Neural cell (in vitro differentiated cells): ENCODE results near the gene RANBP3. TPM values are rescaled to one million over a fixed set of nuclear protein-coding genes. Genes with fewer than 3 reads are reported as not detected.
"Not testable (repeated sequence)": the region's sequence is repeated elsewhere in the genome, so short reads cannot be mapped to it uniquely, and the experiment has no call there.

ENCODE experiments used
- H2AFZ ChIP-seq: fragments of 200-600, 300-800 bp; sonication (generic), shearing (Covaris generic); 2 replicates; pipeline ENCODE4 v1.6.0; 2014; ENCODE audit warnings: low read depth, mild to moderate bottlenecking, antibody characterized with exemption, low read length, moderate library complexity
- H3F3A ChIP-seq: fragments of 200-600 bp; shearing (Covaris generic); 2 replicates; pipeline ENCODE4 v1.6.1; 2016; ENCODE audit warnings: mild to moderate bottlenecking, moderate library complexity, mixed read lengths, antibody characterized with exemption, low read length; ENCODE audit not compliant: insufficient read depth, poor library complexity, severe bottlenecking
- H3K27ac ChIP-seq: fragments of 200-600, 300-800 bp; sonication (generic), shearing (Covaris generic); 2 replicates; pipeline ENCODE4 v1.5.1; 2014; ENCODE audit warnings: mild to moderate bottlenecking, low read length, moderate library complexity
- H3K27me3 ChIP-seq: fragments of 300-800, 200-600 bp; sonication (generic), shearing (Covaris generic); 2 replicates; pipeline ENCODE4 v1.6.0; 2014; ENCODE audit warnings: mild to moderate bottlenecking, low read depth, low read length, moderate library complexity; ENCODE audit not compliant: insufficient read depth
- H3K36me3 ChIP-seq: fragments of 300-800, 200-600 bp; sonication (generic), shearing (Covaris generic); 2 replicates; pipeline ENCODE4 v1.5.1; 2014; ENCODE audit warnings: mild to moderate bottlenecking, antibody characterized with exemption, low read length, moderate library complexity; ENCODE audit not compliant: insufficient read depth
- H3K4me2 ChIP-seq: fragments of 300-800, 200-600 bp; sonication (generic), shearing (Covaris generic); 2 replicates; pipeline ENCODE4 v1.6.0; 2014; ENCODE audit warnings: mild to moderate bottlenecking, low read length
- H3K4me3 ChIP-seq: fragments of 300-800, 200-600 bp; sonication (generic), shearing (Covaris generic); 2 replicates; pipeline ENCODE4 v1.5.1; 2014; ENCODE audit warnings: mild to moderate bottlenecking, low read length, moderate library complexity
- H3K79me2 ChIP-seq: fragments of 200-600 bp; shearing (Covaris generic); replicated peaks from 2 replicates; pipeline ENCODE4 v1.6.0; 2014; ENCODE audit warnings: mild to moderate bottlenecking, low read length, moderate library complexity; ENCODE audit not compliant: insufficient read depth
- H3K9ac ChIP-seq: fragments of 300-800, 200-600 bp; sonication (generic), shearing (Covaris generic); 2 replicates; pipeline ENCODE4 v1.6.1; 2016; ENCODE audit warnings: mild to moderate bottlenecking, low read length, mixed read lengths
- H3K9me2 ChIP-seq: fragments of 200-600 bp; shearing (Covaris generic); 2 replicates; pipeline ENCODE4 v1.6.1; 2016; ENCODE audit warnings: mild to moderate bottlenecking, low read length, mixed read lengths; ENCODE audit not compliant: insufficient read depth
- H3K9me3 ChIP-seq: fragments of 200-600, 300-800 bp; sonication (generic), shearing (Covaris generic); 2 replicates; pipeline ENCODE4 v1.6.1; 2016; ENCODE audit warnings: mild to moderate bottlenecking, mixed run types, low read length, moderate library complexity, mixed read lengths
- H4K20me1 ChIP-seq: fragments of 200-600 bp; shearing (Covaris generic); 2 replicates; pipeline ENCODE4 v1.6.1; 2016; ENCODE audit warnings: mild to moderate bottlenecking, mixed run types; ENCODE audit not compliant: insufficient read depth
- EP300 ChIP-seq: fragments of 450-650 bp; conservative IDR thresholded peaks from 2 replicates; pipeline ENCODE4 v1.6.1; 2014; ENCODE audit warnings: antibody characterized with exemption, mild to moderate bottlenecking, moderate library complexity; ENCODE audit not compliant: poor library complexity, severe bottlenecking
- EZH2 ChIP-seq: fragments of 200-600, 300-800 bp; shearing (Covaris generic), sonication (generic); IDR thresholded peaks from 2 replicates; pipeline ENCODE4 v1.6.1; 2014; ENCODE audit warnings: antibody characterized with exemption, low read length, borderline replicate concordance, mild to moderate bottlenecking; ENCODE audit not compliant: insufficient read depth, poor library complexity, severe bottlenecking
- MXI1 ChIP-seq: fragments of 450-650 bp; conservative IDR thresholded peaks from 2 replicates; pipeline ENCODE4 v1.6.1; 2014; ENCODE audit warnings: antibody characterized with exemption, mild to moderate bottlenecking; ENCODE audit not compliant: poor library complexity, severe bottlenecking
- POLR2AphosphoS5 ChIP-seq: IDR thresholded peaks from 2 replicates; pipeline ENCODE4 v1.6.1; 2012
- RAD21 ChIP-seq: fragments of 450-650 bp; conservative IDR thresholded peaks from 2 replicates; pipeline ENCODE4 v1.6.1; 2014; ENCODE audit warnings: antibody characterized with exemption, mild to moderate bottlenecking, moderate library complexity
- REST ChIP-seq: IDR thresholded peaks from 2 replicates; pipeline ENCODE4 v1.6.1; 2012; ENCODE audit warnings: borderline replicate concordance
- SMC3 ChIP-seq: fragments of 450-650 bp; conservative IDR thresholded peaks from 2 replicates; pipeline ENCODE4 v1.6.1; 2014; ENCODE audit warnings: antibody characterized with exemption, mild to moderate bottlenecking, moderate library complexity; ENCODE audit not compliant: poor library complexity
- TAF1 ChIP-seq: IDR thresholded peaks from 2 replicates; pipeline ENCODE4 v1.6.1; 2012; ENCODE audit warnings: low read depth
- polyA plus RNA-seq: library from polyadenylated mRNA; depleted of rRNA; stranded (reverse); fragments of >200 nt; gene quantifications from 2 replicates; pipeline ENCODE4 v1.2.3, GENCODE V29; 2014
- TF ChIP-seq, protein P1 (sequence below): fragments of 450-650 bp; IDR thresholded peaks from 2 replicates; pipeline ENCODE4 v1.5.1; 2014; ENCODE audit warnings: antibody characterized with exemption, mild to moderate bottlenecking, moderate library complexity; ENCODE audit not compliant: poor library complexity, severe bottlenecking

Gene RANBP3
- polyA plus RNA-seq, 1 donor from 2014 or later = 67.6 TPM

- Histone ChIP-seq H3K79me2 (no peaks in the 10 kb centered on the region), H3K4me2 (no peak overlapping the region), H3F3A (no peaks in the 10 kb centered on the region), H3K27ac (no peak overlapping the region), H3K4me3 (no peak overlapping the region), H4K20me1 (no peaks in the 10 kb centered on the region), H3K9me3 (no peaks in the 10 kb centered on the region), H3K9ac (no peak overlapping the region), H2AFZ (no peak overlapping the region), H3K27me3 (no peaks in the 10 kb centered on the region), H3K9me2 (no peaks in the 10 kb centered on the region), H3K36me3 (no peaks in the 10 kb centered on the region)
- TF ChIP-seq POLR2AphosphoS5 (no peak), REST (no peak), SMC3 (no peak), MXI1 (no peak), TAF1 (no peak), RAD21 (no peak), EP300 (no peak), EZH2 (no peak)
- TF ChIP-seq, protein P1, sequence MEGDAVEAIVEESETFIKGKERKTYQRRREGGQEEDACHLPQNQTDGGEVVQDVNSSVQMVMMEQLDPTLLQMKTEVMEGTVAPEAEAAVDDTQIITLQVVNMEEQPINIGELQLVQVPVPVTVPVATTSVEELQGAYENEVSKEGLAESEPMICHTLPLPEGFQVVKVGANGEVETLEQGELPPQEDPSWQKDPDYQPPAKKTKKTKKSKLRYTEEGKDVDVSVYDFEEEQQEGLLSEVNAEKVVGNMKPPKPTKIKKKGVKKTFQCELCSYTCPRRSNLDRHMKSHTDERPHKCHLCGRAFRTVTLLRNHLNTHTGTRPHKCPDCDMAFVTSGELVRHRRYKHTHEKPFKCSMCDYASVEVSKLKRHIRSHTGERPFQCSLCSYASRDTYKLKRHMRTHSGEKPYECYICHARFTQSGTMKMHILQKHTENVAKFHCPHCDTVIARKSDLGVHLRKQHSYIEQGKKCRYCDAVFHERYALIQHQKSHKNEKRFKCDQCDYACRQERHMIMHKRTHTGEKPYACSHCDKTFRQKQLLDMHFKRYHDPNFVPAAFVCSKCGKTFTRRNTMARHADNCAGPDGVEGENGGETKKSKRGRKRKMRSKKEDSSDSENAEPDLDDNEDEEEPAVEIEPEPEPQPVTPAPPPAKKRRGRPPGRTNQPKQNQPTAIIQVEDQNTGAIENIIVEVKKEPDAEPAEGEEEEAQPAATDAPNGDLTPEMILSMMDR = no peak
Measured at GRCh38 chr19:5890099-5890498, 87.8 kb downstream of the RANBP3 start.

DNA sequence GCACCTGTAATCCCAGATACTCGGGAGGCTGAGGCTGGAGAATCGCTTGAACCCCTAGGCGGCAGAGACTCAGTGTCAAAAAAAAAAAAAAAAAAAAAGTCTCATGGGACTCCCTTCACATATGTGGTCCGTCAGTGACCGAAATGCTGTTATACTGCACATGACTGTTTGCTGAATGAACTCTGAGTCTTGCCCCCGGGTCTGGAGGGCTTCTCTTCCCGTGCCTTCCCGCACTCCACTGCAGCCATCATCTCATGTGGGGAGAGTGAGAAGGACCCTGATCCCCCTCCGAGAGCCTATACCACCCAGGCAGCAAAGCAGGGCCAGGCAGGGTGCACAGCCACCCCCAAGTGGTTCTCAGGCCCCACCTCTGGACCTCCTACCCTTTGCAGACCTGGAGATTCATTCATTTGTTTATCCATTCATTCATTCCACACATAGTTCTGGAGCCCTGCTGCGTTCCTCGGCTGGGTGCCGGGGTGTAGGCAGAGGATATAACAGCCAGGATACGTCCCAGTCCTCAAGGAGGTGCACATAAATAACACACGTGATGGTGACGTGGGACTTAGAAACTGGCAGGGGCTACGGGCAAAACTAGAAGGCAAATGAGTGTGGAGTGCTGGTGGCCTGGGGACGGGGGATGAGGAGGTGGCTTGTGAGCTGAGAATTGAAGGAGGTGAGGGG is 88.5 kb downstream of the RANBP3 start:
- no peaks in the 10 kb centered on the region for H3F3A ChIP-seq
- no peak overlapping the region for H3K27ac ChIP-seq
- H4K20me1 ChIP-seq = no peaks in the 10 kb centered on the region
- H3K9me3 ChIP-seq = no peaks in the 10 kb centered on the region
- no peaks in the 10 kb centered on the region for H3K9me2 ChIP-seq
- no peak overlapping the region for H3K4me2 ChIP-seq
- H3K27me3 ChIP-seq = no peaks in the 10 kb centered on the region
- TF ChIP-seq REST = no peak
- no peak for TF ChIP-seq MXI1
- TF ChIP-seq EZH2 = no peak
- TF ChIP-seq, protein P1 = no peak
- TF ChIP-seq SMC3 = no peak
- no peak for TF ChIP-seq EP300
- no peak for TF ChIP-seq POLR2AphosphoS5
- no peak for TF ChIP-seq TAF1
- TF ChIP-seq RAD21 = no peak
- H3K4me3 ChIP-seq = no peak overlapping the region
- no peak overlapping the region for H3K9ac ChIP-seq
- no peaks in the 10 kb centered on the region for H3K79me2 ChIP-seq
- H2AFZ ChIP-seq = no peak overlapping the region
- no peaks in the 10 kb centered on the region for H3K36me3 ChIP-seq

- H3F3A ChIP-seq, H3K79me2 ChIP-seq, H3K9me2 ChIP-seq, H2AFZ ChIP-seq, H3K4me3 ChIP-seq, H3K9me3 ChIP-seq, H3K36me3 ChIP-seq, H3K27me3 ChIP-seq, H3K4me2 ChIP-seq, H4K20me1 ChIP-seq, H3K9ac ChIP-seq, H3K27ac ChIP-seq: not testable (repeated sequence)
Measured at GRCh38 chr19:5884065-5884811, 93.7 kb downstream of the RANBP3 start.
